SU-DHL-6 (cell line): ENCODE data around the gene ST7.

Source experiments
- EZH2phosphoT487 ChIP-seq: fragments of 200-600 bp; sonication (generic), shearing (Covaris generic); conservative IDR thresholded peaks from 2 replicates; pipeline ENCODE4 v1.6.1; 2018; ENCODE audit warnings: mild to moderate bottlenecking, antibody characterized with exemption, low read length, moderate library complexity, mixed read lengths
- TF ChIP-seq, protein P1 (sequence below): fragments of 200-600 bp; sonication (generic); IDR thresholded peaks from one replicate; pipeline ENCODE4 v1.5.1; 2017; ENCODE audit warnings: antibody characterized with exemption, mild to moderate bottlenecking, low read length, moderate library complexity; ENCODE audit not compliant: insufficient read depth, poor library complexity, severe bottlenecking

DNA sequence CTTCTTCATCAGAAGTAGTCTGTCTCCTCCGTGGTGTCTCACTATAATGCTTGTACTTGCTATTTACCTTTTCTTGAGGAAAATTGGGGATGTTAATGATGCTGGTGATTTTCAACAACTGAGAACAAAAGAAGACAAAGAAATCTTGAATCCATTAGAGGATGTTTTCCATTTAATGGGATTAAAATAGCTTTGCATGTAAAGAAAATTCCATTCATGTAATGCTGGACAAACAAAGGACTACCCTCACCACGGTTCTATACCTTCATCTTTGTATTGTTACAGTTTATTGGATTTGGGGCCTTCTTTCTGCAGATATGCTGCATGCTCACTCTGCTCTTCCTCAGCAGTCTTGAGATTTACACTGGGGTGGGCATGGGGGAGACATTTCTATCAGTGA lies 241.1 kb downstream of the ST7 start:
- TF ChIP-seq, protein P1, sequence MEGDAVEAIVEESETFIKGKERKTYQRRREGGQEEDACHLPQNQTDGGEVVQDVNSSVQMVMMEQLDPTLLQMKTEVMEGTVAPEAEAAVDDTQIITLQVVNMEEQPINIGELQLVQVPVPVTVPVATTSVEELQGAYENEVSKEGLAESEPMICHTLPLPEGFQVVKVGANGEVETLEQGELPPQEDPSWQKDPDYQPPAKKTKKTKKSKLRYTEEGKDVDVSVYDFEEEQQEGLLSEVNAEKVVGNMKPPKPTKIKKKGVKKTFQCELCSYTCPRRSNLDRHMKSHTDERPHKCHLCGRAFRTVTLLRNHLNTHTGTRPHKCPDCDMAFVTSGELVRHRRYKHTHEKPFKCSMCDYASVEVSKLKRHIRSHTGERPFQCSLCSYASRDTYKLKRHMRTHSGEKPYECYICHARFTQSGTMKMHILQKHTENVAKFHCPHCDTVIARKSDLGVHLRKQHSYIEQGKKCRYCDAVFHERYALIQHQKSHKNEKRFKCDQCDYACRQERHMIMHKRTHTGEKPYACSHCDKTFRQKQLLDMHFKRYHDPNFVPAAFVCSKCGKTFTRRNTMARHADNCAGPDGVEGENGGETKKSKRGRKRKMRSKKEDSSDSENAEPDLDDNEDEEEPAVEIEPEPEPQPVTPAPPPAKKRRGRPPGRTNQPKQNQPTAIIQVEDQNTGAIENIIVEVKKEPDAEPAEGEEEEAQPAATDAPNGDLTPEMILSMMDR, result no peak
- no peak for TF ChIP-seq EZH2phosphoT487
